Tibial nerve (tissue), 4 donors: Measurements from ENCODE around the gene TLCD2.

Source experiments
- CTCF ChIP-seq, 5 experiments: fragments of 200-600 bp in 3 of 5; fragments of 450-650 bp in 2 of 5; sonication (generic) in 3 of 5; IDR thresholded peaks; one replicate each; pipeline ENCODE4 v1.5.1; 2016 to 2019; ENCODE audit warnings: antibody characterized with exemption in 5 of 5, mild to moderate bottlenecking in 3 of 5, moderate library complexity in 2 of 5
- EP300 ChIP-seq, 2 donors: sonication (generic); formaldehyde crosslinking; IDR thresholded peaks; one replicate each; pipeline ENCODE4 v1.6.1; 2017; ENCODE audit warnings: antibody characterized with exemption in 2 of 2, mild to moderate bottlenecking in 1 of 2
- POLR2A ChIP-seq, 2 donors: fragments of 450-650 bp; IDR thresholded peaks; one replicate each; pipeline ENCODE4 v1.6.1; 2017; ENCODE audit warnings: antibody characterized with exemption in 2 of 2, mild to moderate bottlenecking in 2 of 2, moderate library complexity in 2 of 2

- no peak for TF ChIP-seq CTCF (IDR thresholded peaks at IDR 0.05)
- no peak for TF ChIP-seq EP300 (IDR thresholded peaks at IDR 0.05)
- TF ChIP-seq POLR2A (IDR thresholded peaks at IDR 0.05): no peak
Measured at GRCh38 chr17:1673041-1673785, 37.0 kb downstream of the TLCD2 start.
